Stimulated activated CD8-positive, alpha-beta memory T cell treated with anti-CD3 and anti-CD28 coated beads, Interleukin-7, amount 100 ng/mL, for 24 hours (primary cell): ENCODE results near the gene JAK1.
"Not testable (repeated sequence)": the region's sequence is repeated elsewhere in the genome, so short reads cannot be mapped to it uniquely, and the experiment has no call there.

Experiments used
- DNase-seq: peaks from one replicate; pipeline ENCODE4 v3.0.0-alpha.2; 2020; ENCODE audit warnings: low read depth

Gene JAK1

DNA sequence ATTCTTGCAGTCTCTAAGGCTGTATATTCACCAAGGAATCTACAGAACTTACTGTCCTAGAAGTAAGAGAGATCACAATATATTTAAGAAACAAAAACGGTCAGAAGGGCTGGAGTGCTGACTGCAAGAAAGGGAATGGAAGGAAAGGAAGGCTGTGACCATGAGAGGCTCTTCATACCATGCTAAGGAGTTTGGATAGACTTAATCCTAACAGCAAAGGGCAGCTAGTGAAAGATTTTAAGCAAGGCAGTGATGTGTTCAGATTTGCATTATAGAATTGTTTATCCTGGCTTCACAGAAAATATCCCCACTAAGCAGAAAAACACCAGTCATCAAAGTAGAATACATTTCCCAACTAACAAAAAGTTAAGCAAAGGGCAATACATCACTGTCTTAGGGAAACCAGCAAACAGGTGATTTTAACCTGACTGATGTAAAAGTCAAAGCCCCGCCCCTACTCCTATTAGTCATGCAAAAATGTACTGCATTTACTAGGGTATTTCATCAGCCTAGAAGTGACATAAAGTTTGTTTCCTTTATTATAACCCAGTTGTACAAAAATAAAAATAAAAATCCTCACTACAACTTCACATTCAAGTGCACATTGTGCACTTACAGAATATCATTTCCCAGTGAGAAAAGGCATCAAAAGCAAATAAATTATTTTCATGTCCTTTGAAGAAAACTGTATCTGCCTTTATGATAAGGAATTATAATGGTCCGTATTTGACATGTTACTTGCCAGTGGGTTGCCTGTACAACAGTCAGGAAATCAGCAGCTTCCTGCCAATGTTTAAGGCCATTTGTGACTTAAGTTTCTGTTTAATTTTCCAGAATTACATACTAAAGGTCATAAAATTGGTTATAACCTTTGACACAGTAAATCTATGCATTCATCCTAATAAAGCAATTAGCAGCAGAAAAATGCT is 17.2 kb downstream of the JAK1 start:
- DNase-seq, result no peak

DNA sequence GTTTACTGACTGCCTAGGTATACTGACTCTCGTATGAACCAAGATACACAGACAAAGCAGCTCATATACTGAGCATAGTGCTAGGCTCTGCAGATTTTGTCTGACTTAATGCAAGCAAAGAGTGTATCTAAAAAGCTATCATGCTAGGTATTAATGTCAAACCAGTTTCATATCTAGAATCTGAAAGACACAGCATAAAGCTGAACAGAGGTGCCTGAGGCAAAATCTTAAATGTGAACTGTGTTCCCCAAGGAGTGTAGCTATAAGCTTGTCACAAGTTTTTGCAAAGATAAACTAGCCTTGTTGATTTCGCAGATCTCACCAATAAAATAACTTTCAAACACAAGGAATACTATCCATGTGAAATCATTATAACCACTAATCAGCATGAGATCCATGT is 18.1 kb downstream of the JAK1 start:
- no peak for DNase-seq

GRCh38 chr1:64946916-64947315 is 19.4 kb downstream of the JAK1 start:
- DNase-seq, result no peak

DNA sequence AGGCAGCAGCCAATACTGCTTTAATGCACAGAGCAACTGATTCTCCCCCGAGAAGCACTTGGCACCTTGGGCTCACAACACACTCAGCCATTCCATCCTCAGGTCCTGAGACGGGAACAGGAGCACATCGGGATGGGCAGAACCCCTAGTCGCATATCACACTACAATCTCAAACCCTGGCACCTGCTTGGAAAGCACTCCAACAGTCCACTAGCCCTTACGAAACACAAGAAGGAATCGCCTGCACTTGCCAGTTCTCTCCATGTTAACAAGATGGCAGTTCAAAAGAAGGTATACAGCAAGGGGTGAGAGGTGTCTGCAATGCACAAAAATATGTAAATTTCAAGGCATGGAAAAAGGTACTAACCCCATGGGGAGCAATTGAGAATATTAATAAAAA is 21.4 kb downstream of the JAK1 start:
- DNase-seq, result no peak

DNA sequence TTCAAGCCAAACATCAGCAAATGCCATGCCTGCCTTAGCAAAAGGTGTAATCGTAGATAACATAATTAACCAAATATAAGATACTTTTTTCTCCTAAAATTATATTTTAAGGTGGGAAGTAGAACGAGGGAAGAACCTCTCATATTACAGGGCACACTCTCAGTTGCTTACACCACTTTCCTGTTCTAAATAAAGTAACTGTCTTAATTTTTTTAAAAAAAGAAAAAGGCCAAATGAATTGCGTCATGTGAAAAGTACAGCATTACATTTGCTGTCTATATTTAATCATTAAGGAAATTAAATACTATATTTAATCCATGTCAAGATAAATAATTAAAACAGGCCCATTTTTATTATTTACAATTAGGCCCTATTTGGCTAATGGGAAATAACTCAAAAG is 23.7 kb downstream of the JAK1 start:
- DNase-seq, result no peak

DNA sequence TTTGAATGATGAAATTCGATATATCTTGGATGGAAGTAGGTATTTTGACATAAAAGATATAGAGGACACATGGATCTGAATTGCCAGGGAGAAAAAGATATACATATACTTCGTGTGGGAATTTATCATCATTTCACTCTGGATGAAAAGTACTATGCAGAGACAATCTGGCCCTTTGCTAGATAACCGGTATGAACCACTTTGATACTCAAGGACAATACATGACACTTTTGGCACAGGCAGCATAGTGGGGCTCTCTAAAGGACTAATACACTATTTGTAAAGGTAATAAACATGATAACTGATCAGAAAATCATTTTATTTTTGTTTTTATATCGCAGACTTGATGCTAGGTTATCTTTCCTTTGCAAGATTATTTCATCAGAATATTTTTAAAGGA is 24.2 kb downstream of the JAK1 start:
- no peak for DNase-seq

DNA sequence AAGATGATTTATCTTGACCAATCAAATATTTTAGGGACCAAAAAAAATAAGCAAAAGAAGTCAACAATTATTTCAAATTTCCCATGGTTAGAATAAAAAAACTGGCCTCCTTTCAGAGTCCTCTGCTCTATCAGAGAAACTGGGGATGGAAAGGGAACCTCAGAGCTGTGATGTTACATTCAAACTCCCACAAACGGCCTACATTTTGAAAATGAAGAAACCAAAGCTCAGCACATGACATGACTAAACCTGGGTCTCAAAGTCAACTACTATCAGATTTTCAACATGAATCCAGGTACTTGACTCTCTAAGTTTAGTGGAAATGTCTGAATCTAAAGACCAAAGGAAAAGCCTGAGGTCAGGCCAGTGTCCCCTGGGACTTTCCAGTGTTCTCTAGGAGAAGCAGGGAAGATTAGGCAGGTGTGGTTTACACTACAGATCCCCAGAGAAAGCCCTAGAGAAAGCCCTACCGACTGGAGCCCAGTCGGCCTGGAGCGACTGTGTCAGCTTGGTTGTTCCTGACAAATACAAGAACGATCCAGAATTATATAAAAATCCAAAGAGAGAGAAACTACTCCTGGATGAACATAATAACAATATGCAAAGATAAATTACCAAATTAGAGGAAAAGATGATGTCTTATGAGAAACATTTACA is 24.8 kb downstream of the JAK1 start:
- no peak for DNase-seq

DNA sequence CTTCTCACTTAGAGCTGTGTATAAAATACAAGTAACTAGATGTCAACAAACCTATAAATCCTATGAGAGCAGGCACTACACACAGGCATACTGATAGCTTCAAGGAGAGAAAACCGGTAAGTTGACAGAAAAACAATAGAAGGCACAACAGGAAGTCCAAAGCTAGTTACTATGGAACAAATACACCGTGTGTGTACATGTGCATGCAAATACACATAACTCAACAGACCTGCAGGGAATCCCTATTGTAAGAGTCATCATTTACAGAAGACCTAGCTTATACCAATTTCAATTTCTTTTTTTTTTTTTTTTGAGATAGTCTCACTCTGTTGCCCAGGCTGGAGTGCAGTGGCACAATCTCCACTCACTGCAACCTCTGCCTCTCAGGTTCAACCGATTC is 26.3 kb downstream of the JAK1 start:
- no peak for DNase-seq

DNA sequence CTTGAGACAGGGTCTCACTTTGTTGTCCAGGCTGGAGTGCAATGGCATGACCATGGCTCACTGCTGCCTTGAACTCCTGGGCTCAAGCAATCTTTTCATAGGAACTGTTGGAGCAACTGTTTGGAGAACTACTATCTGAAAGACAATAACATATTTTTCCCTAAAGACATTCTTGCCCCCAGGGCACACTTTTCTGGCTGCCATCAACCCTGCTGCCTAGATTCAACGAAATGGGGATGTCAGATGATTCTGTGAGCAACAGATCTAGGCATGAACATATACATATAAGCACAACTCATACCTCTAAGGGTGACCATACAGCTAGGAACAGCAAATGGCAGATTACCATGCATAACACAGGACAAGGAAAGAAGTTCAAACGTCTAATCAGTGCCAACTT is 27.4 kb downstream of the JAK1 start:
- no peak for DNase-seq

- no peak for DNase-seq
Measured at GRCh38 chr1:64936956-64937355, 29.4 kb downstream of the JAK1 start.

DNA sequence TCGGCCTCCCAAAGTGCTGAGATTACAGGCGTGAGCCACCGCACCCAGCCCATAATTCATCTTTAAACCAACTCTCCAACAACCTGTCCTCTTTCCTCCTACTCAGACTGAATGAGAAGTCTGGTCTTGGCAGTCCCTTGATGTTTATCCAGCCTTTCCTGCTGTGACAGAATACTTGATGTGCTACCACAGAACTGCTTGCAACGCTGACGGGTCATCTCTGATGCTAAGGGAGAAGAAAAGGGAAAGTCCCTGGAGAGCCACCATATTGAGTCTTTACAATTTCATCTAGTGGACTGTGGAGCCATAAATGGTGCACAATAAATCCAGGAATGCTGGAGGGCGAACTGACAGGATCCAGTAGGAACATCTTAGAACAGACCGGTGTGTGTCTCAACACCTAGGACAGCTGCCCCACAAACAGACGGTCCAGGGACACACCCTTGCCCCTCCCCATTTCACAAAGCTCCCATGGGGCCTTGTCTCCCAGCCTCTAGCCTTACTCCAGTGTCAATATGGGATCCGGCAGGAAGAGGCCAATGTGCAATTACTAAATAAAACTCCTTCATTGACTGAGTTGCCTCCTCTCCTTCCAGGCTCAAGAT is 30.7 kb downstream of the JAK1 start:
- no peak for DNase-seq

GRCh38 chr1:64934878-64935275 is 31.5 kb downstream of the JAK1 start:
- no peak for DNase-seq

- DNase-seq, result no peak
Measured at GRCh38 chr1:64934115-64934877, 32.1 kb downstream of the JAK1 start.

GRCh38 chr1:64933296-64934070 is 32.9 kb downstream of the JAK1 start:
- DNase-seq, result no peak

GRCh38 chr1:64932962-64933295 is 33.4 kb downstream of the JAK1 start:
- no peak for DNase-seq

GRCh38 chr1:64930640-64931039 is 35.7 kb downstream of the JAK1 start:
- not testable (repeated sequence) for DNase-seq

DNA sequence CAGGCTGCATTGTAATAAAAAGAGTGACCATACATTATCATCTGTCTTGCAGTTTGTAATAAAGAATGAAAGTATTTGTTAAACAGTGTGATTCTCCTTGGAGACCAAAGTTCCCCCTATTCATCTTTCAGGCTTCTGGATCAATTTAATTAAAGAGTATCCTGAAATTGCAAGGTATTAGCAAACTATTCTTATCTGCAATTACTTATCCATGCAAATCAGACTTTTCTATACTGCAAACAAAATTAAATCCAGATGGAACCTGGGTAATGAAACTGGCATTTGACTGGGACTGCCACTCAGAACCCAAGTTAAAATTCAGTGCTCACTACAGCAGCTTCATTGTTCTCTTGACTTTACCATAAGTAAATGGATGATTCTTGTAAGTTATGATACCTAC is 37.1 kb downstream of the JAK1 start:
- no peak for DNase-seq

DNA sequence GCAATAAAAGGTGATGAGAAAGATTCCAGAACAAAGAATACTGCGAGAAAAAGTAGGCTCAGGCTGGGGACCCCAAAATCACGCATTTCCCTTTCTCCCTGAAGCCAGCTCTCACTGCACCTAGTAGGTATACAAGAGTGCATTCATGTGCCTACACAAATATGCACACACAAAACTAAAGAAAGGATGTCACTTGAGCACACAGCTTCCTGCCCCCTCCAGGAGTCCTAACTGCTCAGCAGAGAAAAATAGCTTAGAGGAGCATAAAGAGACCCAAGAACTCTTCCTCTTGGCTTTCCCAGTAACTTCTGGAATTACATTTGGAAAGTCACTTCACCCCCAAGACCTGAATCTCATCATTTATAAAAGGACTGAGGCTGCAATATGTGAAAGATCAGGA is 38.0 kb downstream of the JAK1 start:
- no peak for DNase-seq

DNA sequence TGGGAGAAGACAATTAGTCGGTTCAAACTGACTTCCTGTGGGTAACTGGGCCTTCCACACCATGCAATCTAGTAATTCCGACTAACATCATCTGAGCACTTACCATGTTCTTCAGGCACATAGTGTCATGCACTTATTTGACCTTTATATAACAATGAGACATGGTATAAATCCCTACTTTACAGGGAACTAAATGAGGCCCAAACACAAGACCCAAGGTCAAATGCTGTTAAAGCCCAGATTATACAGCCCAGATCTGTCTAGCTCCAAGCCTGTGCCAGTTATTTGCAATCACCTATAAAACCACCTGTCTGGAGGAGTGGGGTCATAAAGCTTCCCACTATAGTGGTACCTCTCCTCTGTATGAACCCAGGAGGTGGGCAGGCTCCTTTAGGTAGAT is 40.8 kb downstream of the JAK1 start:
- DNase-seq, result no peak

DNA sequence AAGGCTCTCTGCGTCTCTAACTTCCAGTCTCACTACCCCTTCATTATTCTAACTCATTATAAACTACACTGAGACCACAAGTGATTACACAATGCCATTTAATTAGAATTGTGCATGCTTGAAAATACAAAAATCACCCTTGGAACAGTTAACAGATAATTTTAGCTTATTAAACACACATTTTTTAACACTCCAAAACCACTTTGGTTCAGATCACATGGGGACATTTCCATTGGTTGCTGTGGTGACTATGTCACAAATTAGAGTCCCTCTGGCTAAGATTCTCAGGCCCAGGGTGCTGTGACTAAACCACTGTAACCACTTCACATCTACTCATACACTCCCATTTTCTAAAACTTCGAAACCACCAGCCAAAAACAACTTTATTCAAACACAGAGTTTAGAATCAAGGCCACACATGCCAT is 43.0 kb downstream of the JAK1 start:
- no peak for DNase-seq

GRCh38 chr1:64922336-64922735 is 44.0 kb downstream of the JAK1 start:
- no peak for DNase-seq

DNA sequence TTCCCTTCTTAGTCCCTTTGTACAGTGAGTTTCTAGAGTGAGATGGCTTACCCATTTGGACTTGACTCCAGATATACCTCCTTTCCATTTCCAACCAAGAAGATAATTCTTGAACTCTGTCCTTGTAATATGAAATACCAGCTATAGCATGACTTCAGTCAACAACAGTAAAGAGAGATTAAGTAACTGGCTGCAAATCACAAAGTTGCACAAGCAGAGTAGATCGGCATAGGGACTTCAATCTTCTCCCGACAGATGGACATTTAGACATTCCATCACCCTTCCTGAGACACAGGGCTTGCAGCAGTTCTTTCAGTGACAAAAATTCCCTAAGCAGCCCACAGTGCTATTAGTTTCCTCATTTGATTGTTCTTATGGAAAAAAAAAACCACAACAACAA is 44.6 kb downstream of the JAK1 start:
- no peak for DNase-seq
